ENCODE measurements around the gene FPR3. TPM values are rescaled to one million over a fixed set of nuclear protein-coding genes. Genes with fewer than 3 reads are reported as not detected.

The FPR3 gene
- total and polyA plus RNA-seq, 9 of the 15 experiments (the other 6 are each of a cell fraction or from before 2014, with no cell fraction given) = 0.08 to 0.51 (median 0.22) TPM; not detected in 1

DNA sequence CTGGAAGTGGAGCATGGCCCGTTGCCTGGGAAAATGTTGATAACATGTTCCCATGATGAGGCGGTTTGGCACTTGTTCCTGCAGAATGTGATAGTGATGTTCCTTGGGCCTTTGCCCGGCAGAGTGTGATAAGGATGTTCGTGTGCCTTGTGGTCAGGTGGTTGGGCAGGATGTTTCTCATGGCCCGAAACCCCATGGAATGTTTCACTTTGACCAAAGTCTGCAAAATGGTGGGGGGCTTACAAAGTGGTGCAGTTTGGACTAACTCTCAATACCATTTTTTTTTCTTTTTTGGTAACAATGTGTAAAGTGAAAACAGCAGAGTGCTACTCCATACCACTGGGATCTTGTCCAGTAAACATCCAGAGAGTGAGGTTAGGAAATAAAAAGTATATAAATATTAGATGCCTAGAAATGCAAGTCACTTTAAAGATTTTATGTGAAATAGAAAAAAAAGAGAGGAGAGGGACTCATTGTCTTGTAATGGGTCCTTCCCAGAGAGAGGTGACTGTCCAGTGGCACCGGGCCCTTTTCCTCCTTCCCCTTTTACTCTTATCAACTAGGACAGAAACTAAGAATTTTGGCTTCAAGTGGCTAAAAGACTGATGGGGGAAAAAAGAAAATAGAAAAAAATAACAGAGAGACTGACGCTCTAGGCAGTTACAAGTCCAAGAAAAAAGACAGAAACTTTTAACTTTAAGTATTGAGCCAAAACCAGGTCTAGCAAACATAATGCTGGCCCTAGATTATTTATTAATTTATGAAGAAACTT, 5.7 kb downstream of the FPR3 start (continued):
- TF ChIP-seq NFYB (IDR thresholded peaks at IDR 0.05; ENCODE audit: extremely low read depth, insufficient read length) = no peak
- TF ChIP-seq, protein P1, sequence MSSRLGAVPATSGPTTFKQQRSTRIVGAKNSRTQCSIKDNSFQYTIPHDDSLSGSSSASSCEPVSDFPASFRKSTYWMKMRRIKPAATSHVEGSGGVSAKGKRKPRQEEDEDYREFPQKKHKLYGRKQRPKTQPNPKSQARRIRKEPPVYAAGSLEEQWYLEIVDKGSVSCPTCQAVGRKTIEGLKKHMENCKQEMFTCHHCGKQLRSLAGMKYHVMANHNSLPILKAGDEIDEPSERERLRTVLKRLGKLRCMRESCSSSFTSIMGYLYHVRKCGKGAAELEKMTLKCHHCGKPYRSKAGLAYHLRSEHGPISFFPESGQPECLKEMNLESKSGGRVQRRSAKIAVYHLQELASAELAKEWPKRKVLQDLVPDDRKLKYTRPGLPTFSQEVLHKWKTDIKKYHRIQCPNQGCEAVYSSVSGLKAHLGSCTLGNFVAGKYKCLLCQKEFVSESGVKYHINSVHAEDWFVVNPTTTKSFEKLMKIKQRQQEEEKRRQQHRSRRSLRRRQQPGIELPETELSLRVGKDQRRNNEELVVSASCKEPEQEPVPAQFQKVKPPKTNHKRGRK (tag; IDR thresholded peaks at IDR 0.05) = no peak
- 0 out of 2 replicates have a peak, but pooled peaks have one; percentile 42 for TF ChIP-seq ZNF354B (CRISPR knock-in tag; IDR thresholded peaks at IDR 0.05)
- TF ChIP-seq, protein P2, sequence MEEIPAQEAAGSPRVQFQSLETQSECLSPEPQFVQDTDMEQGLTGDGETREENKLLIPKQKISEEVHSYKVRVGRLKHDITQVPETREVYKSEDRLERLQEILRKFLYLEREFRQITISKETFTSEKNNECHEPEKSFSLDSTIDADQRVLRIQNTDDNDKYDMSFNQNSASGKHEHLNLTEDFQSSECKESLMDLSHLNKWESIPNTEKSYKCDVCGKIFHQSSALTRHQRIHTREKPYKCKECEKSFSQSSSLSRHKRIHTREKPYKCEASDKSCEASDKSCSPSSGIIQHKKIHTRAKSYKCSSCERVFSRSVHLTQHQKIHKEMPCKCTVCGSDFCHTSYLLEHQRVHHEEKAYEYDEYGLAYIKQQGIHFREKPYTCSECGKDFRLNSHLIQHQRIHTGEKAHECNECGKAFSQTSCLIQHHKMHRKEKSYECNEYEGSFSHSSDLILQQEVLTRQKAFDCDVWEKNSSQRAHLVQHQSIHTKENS (CRISPR knock-in tag; IDR thresholded peaks at IDR 0.05) = no peak
- TF ChIP-seq, protein P3, sequence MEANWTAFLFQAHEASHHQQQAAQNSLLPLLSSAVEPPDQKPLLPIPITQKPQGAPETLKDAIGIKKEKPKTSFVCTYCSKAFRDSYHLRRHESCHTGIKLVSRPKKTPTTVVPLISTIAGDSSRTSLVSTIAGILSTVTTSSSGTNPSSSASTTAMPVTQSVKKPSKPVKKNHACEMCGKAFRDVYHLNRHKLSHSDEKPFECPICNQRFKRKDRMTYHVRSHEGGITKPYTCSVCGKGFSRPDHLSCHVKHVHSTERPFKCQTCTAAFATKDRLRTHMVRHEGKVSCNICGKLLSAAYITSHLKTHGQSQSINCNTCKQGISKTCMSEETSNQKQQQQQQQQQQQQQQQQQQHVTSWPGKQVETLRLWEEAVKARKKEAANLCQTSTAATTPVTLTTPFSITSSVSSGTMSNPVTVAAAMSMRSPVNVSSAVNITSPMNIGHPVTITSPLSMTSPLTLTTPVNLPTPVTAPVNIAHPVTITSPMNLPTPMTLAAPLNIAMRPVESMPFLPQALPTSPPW (CRISPR knock-in tag; IDR thresholded peaks at IDR 0.05) = peak; percentile 71
- TF ChIP-seq, protein P4, sequence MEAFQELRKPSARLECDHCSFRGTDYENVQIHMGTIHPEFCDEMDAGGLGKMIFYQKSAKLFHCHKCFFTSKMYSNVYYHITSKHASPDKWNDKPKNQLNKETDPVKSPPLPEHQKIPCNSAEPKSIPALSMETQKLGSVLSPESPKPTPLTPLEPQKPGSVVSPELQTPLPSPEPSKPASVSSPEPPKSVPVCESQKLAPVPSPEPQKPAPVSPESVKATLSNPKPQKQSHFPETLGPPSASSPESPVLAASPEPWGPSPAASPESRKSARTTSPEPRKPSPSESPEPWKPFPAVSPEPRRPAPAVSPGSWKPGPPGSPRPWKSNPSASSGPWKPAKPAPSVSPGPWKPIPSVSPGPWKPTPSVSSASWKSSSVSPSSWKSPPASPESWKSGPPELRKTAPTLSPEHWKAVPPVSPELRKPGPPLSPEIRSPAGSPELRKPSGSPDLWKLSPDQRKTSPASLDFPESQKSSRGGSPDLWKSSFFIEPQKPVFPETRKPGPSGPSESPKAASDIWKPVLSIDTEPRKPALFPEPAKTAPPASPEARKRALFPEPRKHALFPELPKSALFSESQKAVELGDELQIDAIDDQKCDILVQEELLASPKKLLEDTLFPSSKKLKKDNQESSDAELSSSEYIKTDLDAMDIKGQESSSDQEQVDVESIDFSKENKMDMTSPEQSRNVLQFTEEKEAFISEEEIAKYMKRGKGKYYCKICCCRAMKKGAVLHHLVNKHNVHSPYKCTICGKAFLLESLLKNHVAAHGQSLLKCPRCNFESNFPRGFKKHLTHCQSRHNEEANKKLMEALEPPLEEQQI (IDR thresholded peaks at IDR 0.05) = peak; percentile 82; the same call in 1 of the 2 replicates
- 0 out of 2 replicates have a peak, but pooled peaks have one; percentile 66 for TF ChIP-seq ILF3 (IDR thresholded peaks at IDR 0.05; ENCODE audit: borderline replicate concordance)
- TF ChIP-seq ZNF23 (CRISPR knock-in tag; IDR thresholded peaks at IDR 0.05) = no peak
- TF ChIP-seq, protein P5, sequence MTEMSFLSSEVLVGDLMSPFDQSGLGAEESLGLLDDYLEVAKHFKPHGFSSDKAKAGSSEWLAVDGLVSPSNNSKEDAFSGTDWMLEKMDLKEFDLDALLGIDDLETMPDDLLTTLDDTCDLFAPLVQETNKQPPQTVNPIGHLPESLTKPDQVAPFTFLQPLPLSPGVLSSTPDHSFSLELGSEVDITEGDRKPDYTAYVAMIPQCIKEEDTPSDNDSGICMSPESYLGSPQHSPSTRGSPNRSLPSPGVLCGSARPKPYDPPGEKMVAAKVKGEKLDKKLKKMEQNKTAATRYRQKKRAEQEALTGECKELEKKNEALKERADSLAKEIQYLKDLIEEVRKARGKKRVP (CRISPR knock-in tag; IDR thresholded peaks at IDR 0.05) = no peak
- TF ChIP-seq ETV5 (CRISPR knock-in tag; IDR thresholded peaks at IDR 0.05; ENCODE audit: low read depth) = peak; percentile 80
- no peak for TF ChIP-seq PHTF2 (CRISPR knock-in tag; IDR thresholded peaks at IDR 0.05)
- TF ChIP-seq CEBPB (tag; IDR thresholded peaks at IDR 0.05) = 0 out of 2 replicates have a peak, but pooled peaks have one; percentile 13
- TF ChIP-seq FOSL1 (tag; conservative IDR thresholded peaks at IDR 0.05) = 0 out of 2 replicates have a peak, but pooled peaks have one; percentile 13
- peak; percentile 64; the same call in 1 of the 2 replicates for TF ChIP-seq NFRKB (IDR thresholded peaks at IDR 0.05; ENCODE audit: low read depth)
- peak; percentile 75; the same call in 1 of the 2 replicates for TF ChIP-seq BCL6 (CRISPR knock-in tag; IDR thresholded peaks at IDR 0.05)
- 0 out of 2 replicates have a peak, but pooled peaks have one; percentile 42 for TF ChIP-seq MYC (IDR thresholded peaks at IDR 0.05; ENCODE audit: low read depth, low read length)
- no peak for TF ChIP-seq MYC (CRISPR knock-in tag; IDR thresholded peaks at IDR 0.05; ENCODE audit: borderline replicate concordance, low read depth)
- TF ChIP-seq, protein P6, sequence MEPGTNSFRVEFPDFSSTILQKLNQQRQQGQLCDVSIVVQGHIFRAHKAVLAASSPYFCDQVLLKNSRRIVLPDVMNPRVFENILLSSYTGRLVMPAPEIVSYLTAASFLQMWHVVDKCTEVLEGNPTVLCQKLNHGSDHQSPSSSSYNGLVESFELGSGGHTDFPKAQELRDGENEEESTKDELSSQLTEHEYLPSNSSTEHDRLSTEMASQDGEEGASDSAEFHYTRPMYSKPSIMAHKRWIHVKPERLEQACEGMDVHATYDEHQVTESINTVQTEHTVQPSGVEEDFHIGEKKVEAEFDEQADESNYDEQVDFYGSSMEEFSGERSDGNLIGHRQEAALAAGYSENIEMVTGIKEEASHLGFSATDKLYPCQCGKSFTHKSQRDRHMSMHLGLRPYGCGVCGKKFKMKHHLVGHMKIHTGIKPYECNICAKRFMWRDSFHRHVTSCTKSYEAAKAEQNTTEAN (CRISPR knock-in tag; IDR thresholded peaks at IDR 0.05) = no peak
